Motor neuron (in vitro differentiated cells): ENCODE data around the gene LST1. TPM values are rescaled to one million over a fixed set of nuclear protein-coding genes. Genes with fewer than 3 reads are reported as not detected.
"Not testable (repeated sequence)": the region's sequence is repeated elsewhere in the genome, so short reads cannot be mapped to it uniquely, and the experiment has no call there.

Source experiments
- ATAC-seq, 8 experiments: fragments of 200-7000 bp; cut with Tn5 transposase; replicated peaks in 6 of 8; 2 replicates each; pipeline ENCODE4 v1.8.0; 2021; ENCODE audit warnings: mild to moderate bottlenecking in 8 of 8, moderate library complexity in 8 of 8
- H3K27ac ChIP-seq, 2 donors: fragments of 250-450 bp; sonication (Bioruptor Pico); 2 replicates each; pipeline ENCODE4 v1.9.0; 2021; ENCODE audit warnings: antibody characterized with exemption in 2 of 2, mild to moderate bottlenecking in 2 of 2, moderate library complexity in 1 of 2
- H3K4me1 ChIP-seq, 2 donors: fragments of 250-450 bp; sonication (Bioruptor Pico); replicated peaks in 1 of 2; 2 replicates each; pipeline ENCODE4 v1.6.1; 2021; ENCODE audit warnings: antibody characterized with exemption in 2 of 2, mild to moderate bottlenecking in 2 of 2, moderate library complexity in 1 of 2
- H3K4me3 ChIP-seq, 5 donors: fragments of 250-450 bp; sonication (Bioruptor Pico); 2 replicates each; pipeline ENCODE4 v1.9.0; 2021; ENCODE audit warnings: antibody characterized with exemption in 5 of 5, mild to moderate bottlenecking in 5 of 5, moderate library complexity in 4 of 5
- WGBS, 10 experiments: fragments of 450-650 bp; shearing (Covaris generic); methylation state at CpG; one replicate each; pipeline ENCODE4 v1.0.0; 2022; 5-methylcytosine and 5-hydroxymethylcytosine counted together
- in situ Hi-C, 9 experiments: fragments of 400-800 bp; cut with MboI; loops; one replicate each; pipeline ENCODE4 v1.15.0; 2021; ENCODE audit warnings: low sequenced_read_pairs in 9 of 9, low pct_unique_long_range_greater_than_20kb in 2 of 9; ENCODE audit not compliant: unreplicated experiment in 9 of 9
- total RNA-seq, 8 experiments: library from RNA; unstranded; fragments of 300-600 nt; gene quantifications; 2 replicates each; pipeline versions ENCODE4 v1.2.3 to v1.2.4, GENCODE V29; 2022

Gene LST1
- total RNA-seq, 8 experiments from 2014 or later, result 0.21 to 2.6 (median 0.63) TPM; not detected in 1

DNA sequence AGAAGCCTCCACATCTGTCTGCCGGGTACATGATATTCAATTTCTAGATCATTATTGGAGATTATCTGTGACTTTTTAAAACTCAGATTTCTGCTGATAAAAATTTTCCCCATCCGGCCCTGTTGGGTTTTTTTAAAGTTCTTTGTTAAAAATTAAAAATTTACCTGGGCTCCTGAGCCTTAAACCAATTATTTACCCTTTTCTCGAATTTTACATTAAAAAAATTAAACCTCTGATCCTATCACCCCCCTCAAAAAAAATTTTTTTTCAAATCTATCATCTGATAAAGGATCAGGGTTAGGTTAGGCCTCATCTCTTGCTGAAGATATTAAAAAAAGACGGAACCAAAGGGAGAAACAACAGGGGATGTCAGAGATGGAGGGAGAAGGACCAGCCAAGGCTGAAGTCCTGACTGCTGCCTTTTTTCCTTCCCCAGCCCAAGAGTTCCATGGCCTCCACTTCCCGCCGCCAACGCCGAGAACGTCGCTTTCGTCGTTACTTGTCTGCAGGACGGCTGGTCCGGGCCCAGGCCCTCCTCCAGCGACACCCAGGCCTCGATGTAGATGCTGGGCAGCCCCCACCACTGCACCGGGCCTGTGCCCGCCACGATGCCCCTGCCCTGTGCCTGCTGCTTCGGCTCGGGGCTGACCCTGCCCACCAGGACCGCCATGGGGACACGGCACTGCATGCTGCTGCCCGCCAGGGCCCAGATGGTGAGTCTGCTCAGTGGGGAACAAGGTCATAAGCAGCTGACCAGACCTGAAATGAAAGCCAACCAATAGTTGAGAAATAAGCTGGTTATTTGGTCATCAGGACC, 38.1 kb upstream of the LST1 start:
- peak overlapping the region; percentile 46 to 78 (median 67) for H3K4me3 ChIP-seq
- peak overlapping the region; percentile 70 to 75 for H3K27ac ChIP-seq
- in situ Hi-C loops, result loop anchor here in 3 of 9 experiments (10.0 to 25.0 kb wide), 2 partner anchors 47 to 639 kb away; partner anchors contain the start of genes NCR3 (in 2 of the 3), AGER (in 1 of the 3), AGPAT1 (in 1 of the 3) and GPSM3 (in 1 of the 3)
- no peak for ATAC-seq
- peaks cover 8 to 17% of the 10 kb centered on the region in 2 donors for H3K4me1 ChIP-seq
- WGBS, 10 experiments, result 0 to 70% (median 6%) methylated on average over 1 to 13 of the region's 24 CpGs; no CpG with 5 or more reads in 1 of the 10 experiments

DNA sequence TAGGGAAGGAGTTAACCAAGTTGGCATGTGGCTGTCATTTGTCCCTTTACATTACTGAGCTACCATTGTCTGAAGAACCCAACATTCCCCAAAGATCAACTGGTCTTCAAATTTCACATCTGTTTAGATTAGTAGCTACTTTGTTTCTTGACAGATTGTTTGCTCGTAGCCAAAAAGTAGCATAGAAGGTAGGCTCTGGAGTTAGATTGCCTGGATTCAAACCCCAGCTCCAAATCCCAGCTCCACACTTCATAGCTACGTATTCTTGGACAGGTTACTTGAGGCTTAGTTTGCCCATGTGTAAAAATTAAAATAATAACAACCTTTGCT, 37.6 kb upstream of the LST1 start:
- in situ Hi-C loops, result loop anchor here in 3 of 9 experiments (10.0 to 25.0 kb wide), 2 partner anchors 46 to 639 kb away; partner anchors contain the start of genes NCR3 (in 2 of the 3), AGER (in 1 of the 3), AGPAT1 (in 1 of the 3) and GPSM3 (in 1 of the 3)
- WGBS, 10 experiments, result 87 to 100% (median 100%) methylated on average over 1 to 2 of the region's 2 CpGs; no CpG with 5 or more reads in 3 of the 10 experiments
- Histone ChIP-seq H3K4me3 (peak overlapping the region; percentile 46 to 78 (median 67)), H3K27ac (no peak overlapping the region), H3K4me1 (peaks cover 7 to 14% of the 10 kb centered on the region in 2 donors)
- no peak for ATAC-seq

DNA sequence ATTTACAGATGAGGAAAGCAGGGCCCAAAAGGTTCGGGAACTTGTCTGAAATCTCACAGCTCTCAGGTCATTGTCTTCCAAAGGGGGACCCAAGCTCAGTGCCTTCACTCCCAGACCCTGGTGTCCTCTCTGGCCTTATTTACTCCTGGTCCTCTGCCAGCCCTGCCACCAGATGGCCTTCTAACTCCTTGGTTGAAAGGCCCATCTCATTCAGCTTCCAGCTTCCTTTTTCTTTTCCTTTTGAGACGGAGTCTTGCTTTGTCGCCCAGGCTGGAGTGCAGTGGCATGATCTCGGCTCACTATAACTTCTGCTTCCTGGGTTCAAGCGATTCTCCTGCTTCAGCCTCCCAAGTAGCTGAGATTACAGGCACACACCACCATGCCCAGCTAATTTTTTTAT, 34.7 kb upstream of the LST1 start:
- H3K27ac ChIP-seq, in situ Hi-C loops: not testable (repeated sequence)

DNA sequence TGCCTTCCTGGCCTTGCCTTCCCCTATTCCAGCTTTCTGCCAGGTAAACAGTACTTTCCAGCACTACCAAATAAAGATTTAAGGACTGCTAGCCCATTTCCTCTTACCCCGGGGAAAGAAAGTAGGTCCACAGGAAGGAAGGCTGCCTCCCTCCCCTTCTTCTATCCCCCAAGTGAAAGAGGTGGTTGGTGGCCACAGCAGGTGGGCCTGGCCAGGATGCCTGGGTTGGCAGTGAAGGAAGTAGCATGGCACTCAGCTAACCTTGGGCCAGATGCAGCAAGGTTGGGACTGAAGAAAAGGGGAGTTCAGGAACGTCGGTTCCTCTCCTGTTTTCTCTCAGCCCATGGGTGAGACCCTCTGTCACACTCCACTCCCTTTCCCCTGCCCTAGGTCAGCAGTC, 29.8 kb upstream of the LST1 start:
- no peak overlapping the region for H3K27ac ChIP-seq
- no peak for ATAC-seq
- no peak overlapping the region for H3K4me3 ChIP-seq
- 67 to 100% (median 77%) methylated on average over 1 to 3 of the region's 3 CpGs; no CpG with 5 or more reads in 6 of the 10 experiments for WGBS, 10 experiments
- no peaks in the 10 kb centered on the region for H3K4me1 ChIP-seq
- in situ Hi-C loops, result no loop called here

More for the DNA sequence above, 34.7 kb upstream of the LST1 start:
- not testable (repeated sequence) for ATAC-seq, H3K4me3 ChIP-seq, H3K4me1 ChIP-seq
- 37 to 100% (median 78%) methylated on average over 1 to 5 of the region's 5 CpGs for WGBS, 10 experiments

DNA sequence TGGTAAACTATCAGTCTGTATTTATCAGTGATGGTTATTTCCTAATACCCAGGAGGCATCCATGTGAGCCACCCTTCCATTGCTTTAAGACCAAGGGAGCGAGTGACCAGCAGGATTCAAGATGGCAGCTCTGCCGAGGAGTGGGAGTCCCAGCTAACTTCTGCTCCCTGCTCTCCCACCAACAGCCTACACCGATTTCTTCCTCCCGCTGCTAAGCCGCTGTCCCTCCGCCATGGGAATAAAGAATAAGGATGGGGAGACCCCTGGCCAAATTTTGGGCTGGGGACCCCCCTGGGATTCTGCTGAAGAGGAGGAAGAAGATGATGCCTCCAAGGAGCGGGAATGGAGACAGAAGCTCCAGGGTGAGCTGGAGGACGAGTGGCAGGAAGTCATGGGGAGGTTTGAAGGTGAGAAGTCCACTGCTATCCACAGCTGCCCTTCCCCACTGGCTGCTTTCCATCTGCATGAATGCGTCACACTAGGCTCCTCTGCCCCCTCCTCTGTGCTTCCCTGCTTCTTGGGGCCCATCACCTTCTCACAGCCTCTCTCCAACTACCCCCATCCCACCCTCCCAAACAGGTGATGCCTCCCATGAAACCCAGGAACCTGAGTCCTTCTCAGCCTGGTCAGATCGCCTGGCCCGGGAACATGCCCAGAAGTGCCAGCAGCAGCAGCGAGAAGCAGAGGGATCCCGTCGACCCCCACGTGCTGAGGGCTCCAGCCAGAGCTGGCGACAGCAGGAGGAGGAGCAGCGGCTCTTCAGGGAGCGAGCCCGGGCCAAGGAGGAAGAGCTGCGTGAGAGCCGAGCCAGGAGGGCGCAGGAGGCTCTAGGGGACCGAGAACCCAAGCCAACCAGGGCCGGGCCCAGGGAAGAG, 28.4 kb upstream of the LST1 start:
- no peak overlapping the region for H3K4me3 ChIP-seq
- WGBS, 10 experiments, result 67 to 88% (median 81%) methylated on average over 4 to 5 of the region's 24 CpGs; no CpG with 5 or more reads in 4 of the 10 experiments
- H3K27ac ChIP-seq, result no peak overlapping the region
- in situ Hi-C loops, result no loop called here
- peak in 2 of 8 experiments; percentile 6 to 8 for ATAC-seq
- no peaks in the 10 kb centered on the region for H3K4me1 ChIP-seq

DNA sequence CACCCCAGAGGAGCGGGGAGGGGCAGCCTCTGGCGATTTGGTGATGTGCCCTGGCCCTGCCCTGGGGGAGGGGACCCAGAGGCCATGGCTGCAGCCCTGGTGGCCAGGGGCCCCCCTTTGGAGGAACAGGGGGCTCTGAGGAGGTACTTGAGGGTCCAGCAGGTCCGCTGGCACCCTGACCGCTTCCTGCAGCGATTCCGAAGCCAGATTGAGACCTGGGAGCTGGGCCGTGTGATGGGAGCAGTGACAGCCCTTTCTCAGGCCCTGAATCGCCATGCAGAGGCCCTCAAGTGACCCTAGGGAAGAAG, 27.8 kb upstream of the LST1 start:
- Histone ChIP-seq H3K4me1 (no peaks in the 10 kb centered on the region), H3K27ac (no peak overlapping the region), H3K4me3 (no peak overlapping the region)
- peak in 2 of 8 experiments; percentile 30 to 43 for ATAC-seq
- in situ Hi-C loops, result no loop called here
- WGBS, 10 experiments, result 85% methylated on average over 4 of the region's 8 CpGs; no CpG with 5 or more reads in 9 of the 10 experiments

DNA sequence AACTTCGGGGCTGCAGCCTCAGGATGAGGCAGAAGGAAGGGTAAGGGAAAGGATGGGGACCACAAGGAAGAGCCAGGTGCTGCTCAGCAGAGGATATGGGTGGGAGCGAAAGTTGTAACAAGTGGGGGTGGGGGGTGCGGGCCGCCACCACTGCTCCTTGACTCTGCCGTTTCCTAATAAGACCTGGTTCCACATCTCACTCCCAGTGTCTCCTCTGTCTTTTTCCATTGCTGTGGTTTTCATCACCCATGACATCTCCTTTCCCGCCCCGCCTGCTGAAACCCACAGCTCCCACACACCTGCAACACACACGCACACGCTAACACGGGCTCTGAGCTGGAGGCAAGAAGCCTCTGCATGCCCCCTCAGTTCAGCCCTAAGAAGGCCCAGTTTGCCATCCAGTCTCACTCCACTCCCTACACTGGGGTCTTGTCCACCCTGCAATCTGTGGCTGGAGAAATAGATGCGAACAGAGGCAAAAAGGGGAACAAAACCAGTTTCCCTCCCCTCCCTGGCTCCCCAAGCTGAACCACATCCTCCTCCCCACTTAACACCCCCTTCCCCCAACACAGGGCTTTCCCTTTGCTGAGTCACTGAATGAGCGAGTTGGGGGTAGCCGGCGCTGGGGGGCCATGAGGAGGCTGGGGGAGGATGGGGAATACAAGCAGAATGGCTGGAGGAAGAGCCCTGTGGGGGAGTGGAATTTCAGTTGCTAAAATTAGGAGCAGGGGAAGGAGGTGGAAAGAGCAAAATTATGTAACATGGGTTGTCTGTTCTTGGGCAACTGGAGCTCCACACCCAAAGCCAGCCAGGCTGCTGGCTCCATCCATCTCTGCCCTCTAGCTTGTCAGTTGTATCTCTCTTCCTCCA, 27.2 kb upstream of the LST1 start:
- Histone ChIP-seq H3K4me1 (no peaks in the 10 kb centered on the region), H3K27ac (no peak overlapping the region), H3K4me3 (no peak overlapping the region)
- WGBS, 10 experiments, result 67 to 100% (median 93%) methylated on average over 1 to 8 of the region's 14 CpGs; no CpG with 5 or more reads in 4 of the 10 experiments
- peak in 3 of 8 experiments; percentile 9 to 14 (median 10) for ATAC-seq
- in situ Hi-C loops, result no loop called here

DNA sequence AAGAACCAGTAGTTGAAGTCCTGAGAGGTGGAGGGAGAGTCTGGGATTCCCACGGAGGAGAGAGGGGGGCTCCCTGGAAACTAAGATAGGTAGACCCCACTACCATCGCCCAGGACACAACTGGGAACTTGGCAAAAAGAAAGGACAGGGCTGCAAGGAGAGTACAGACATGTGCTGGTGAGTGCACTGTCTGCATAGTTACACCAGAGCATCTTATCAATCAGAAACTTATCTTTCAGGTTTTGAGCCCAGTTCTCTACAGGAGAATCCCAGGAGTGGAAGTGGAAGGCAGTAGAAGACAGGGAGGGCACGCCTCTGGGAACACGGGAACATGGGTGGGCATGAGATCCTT, 26.5 kb upstream of the LST1 start:
- Histone ChIP-seq H3K4me1 (no peaks in the 10 kb centered on the region), H3K27ac (no peak overlapping the region), H3K4me3 (no peak overlapping the region)
- WGBS, 10 experiments, result 74 to 100% (median 83%) methylated on average over 2 to 4 of the region's 4 CpGs; no CpG with 5 or more reads in 4 of the 10 experiments
- no peak for ATAC-seq
- in situ Hi-C loops, result no loop called here

DNA sequence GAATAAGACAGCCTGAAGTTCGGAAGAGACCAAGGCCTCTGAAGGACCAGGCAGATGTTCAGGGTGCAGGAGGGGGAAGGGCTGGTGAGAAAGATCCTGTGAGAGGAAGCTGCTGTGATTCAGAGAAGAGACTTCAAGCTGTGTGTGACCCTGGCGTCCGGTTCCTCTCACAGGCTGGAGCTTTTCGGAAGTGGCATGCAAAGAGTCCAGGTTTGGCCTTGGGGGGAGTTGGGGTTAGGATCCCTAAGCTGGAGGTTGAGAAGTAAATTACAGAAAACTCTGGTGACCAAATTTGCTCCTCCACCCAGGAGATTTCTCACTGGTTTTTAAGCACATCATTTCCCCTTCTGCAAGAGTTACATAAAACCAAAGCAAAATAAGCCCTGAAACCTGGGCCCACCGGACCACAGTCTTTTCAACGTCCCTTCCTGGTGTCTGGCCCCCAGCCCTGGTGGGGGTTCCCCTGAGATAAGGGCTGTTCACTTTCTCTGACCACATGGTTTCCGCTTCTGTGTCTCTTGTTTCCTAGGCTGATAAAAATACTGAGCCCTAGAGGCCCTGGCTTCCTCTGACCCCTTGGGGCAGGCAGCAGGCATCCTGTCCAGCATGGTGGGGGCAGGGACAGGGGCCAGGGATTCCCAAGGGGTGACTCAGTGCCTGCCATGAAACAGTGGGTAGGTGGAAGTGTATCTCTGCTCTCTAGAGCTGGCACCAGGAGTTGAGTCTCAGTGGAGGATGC, 25.9 kb upstream of the LST1 start:
- ATAC-seq, result peak in 5 of 8 experiments; percentile 50 to 74 (median 52)
- Histone ChIP-seq H3K4me3 (no peak overlapping the region), H3K27ac (peak overlapping the region in 1 of 2 donors; percentile 30), H3K4me1 (no peaks in the 10 kb centered on the region)
- in situ Hi-C loops, result no loop called here
- 73 to 100% (median 80%) methylated on average over 1 to 7 of the region's 7 CpGs; no CpG with 5 or more reads in 2 of the 10 experiments for WGBS, 10 experiments

DNA sequence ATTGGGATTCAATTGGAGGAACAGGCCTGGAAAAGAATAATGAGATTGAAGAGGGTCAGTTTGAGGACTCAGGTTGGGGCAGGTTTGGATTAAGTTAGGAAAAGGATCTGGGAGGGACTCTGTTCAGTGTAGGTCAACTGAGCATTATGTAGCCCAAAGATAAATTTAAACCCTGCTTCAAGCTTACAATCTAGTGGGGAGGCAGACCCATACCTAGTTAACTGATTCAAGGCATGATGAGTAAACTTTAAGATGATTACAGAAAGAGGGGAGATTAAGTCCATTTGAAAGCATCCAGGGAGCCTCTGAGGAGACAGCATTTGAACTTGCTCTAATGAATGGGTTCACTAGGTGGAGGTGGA, 25.4 kb upstream of the LST1 start:
- in situ Hi-C loops, result no loop called here
- Histone ChIP-seq H3K4me3 (no peak overlapping the region), H3K27ac (no peak overlapping the region), H3K4me1 (no peaks in the 10 kb centered on the region)
- ATAC-seq, result peak in 1 of 8 experiments; percentile 17

DNA sequence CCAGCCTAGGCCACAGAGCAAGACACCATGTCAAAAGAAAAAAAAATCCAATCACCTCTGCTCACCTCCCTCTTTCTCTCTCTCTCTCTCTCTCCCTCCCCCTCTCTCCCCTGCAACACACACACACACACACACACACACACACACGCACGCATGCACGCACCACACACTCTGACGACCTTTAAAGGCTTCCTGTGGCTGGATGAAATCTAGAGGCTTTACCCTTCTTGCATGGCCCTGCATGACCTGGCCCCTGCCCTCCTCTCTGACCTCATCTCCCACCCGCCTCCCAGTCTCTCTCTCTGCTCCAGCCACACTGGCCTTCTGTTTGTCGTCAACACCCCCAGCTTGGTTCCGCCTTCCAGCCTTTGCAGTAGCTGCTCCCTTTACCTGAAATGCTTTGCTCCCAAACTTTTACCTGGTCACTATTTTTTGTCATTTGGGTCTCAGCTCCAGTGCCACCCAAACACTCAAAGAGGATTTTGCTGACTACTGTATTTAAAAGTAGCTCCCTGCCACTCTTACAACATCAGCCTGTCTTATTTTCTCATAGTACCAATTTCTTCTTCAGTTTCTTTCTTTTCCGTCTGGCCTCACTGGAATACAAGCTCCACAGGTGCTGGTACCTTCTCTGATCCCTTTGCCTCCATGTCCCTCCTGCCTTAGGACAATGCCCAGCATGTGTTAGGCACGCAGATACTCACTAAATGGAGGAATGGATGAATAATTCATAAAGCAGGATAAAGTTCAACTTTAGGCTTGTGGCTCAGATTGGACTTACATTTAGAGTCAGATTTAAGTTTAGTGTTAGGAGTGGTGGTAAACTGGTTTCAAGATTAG, 18.3 kb upstream of the LST1 start:
- peak in 3 of 8 experiments; percentile 20 to 21 (median 20) for ATAC-seq
- Histone ChIP-seq H3K4me3 (no peak overlapping the region), H3K4me1 (no peaks in the 10 kb centered on the region), H3K27ac (no peak overlapping the region)
- in situ Hi-C loops, result no loop called here
- 16 to 82% (median 49%) methylated on average over 2 to 8 of the region's 9 CpGs; no CpG with 5 or more reads in 2 of the 10 experiments for WGBS, 10 experiments
